H1 (cell line): ENCODE measurements around the gene ADCYAP1. TPM values are rescaled to one million over a fixed set of nuclear protein-coding genes. Genes with fewer than 3 reads are reported as not detected.

Experiments
- CBX5 ChIP-seq: fragments of 300-800, 300-1000 bp; sonication (generic); IDR thresholded peaks from 2 replicates; pipeline ENCODE4 v1.7.1; 2016; ENCODE audit warnings: antibody characterized with exemption, low read length, low read depth
- EP300 ChIP-seq, 2 experiments: IDR thresholded peaks; 1 replicate in 1 of 2; 2 replicates in 1 of 2; pipeline ENCODE4 v1.6.1; 2011 to 2012; ENCODE audit warnings: low read depth in 2 of 2, low read length in 2 of 2, mild to moderate bottlenecking in 2 of 2, borderline replicate concordance in 1 of 2, inconsistent platforms in 1 of 2, moderate library complexity in 1 of 2
- GTF2F1 ChIP-seq: IDR thresholded peaks from 2 replicates; pipeline ENCODE4 v1.6.1; 2012; ENCODE audit warnings: low read depth, low read length, improper control_type of control experiment, borderline replicate concordance
- HDAC6 ChIP-seq: IDR thresholded peaks from one replicate; pipeline ENCODE4 v1.7.1; 2012; ENCODE audit warnings: low read depth, mild to moderate bottlenecking, inconsistent platforms, low read length, moderate library complexity
- POLR2AphosphoS5 ChIP-seq: IDR thresholded peaks from 2 replicates; pipeline ENCODE4 v1.6.1; 2011; ENCODE audit warnings: low read depth, low read length
- RFX5 ChIP-seq: IDR thresholded peaks from 2 replicates; pipeline ENCODE4 v1.6.1; 2011; ENCODE audit warnings: low read depth, low read length, improper control_type of control experiment, borderline replicate concordance
- RXRA ChIP-seq: IDR thresholded peaks from 2 replicates; pipeline ENCODE4 v1.6.1; 2011; ENCODE audit warnings: low read depth, mild to moderate bottlenecking, low read length, moderate library complexity; ENCODE audit not compliant: insufficient read depth
- polyA plus RNA-seq, 7 experiments: library from polyadenylated mRNA; depleted of rRNA in 3 of 7; stranded (reverse) in 5 of 7; unstranded in 2 of 7; fragments of >200 nt in 5 of 7; fragments of 200-250 nt in 2 of 7; gene quantifications; 1 replicate in 5 of 7; 2 replicates in 1 of 7; 4 replicates in 1 of 7; pipeline versions ENCODE4 v1.2.1 to v1.2.3, GENCODE V29; 2011 to 2013; ENCODE audit warnings: missing spikeins in 2 of 7, mixed read lengths in 2 of 7
- total RNA-seq: library from RNA; stranded (reverse); fragmentation: NEBNext Ultra II Directional; extraction: Animal tissue kit (Norgen Biotek cat#: 25700); gene quantifications from 2 replicates; pipeline ENCODE4 v1.2.1, GENCODE V29; 2021

Gene ADCYAP1
- total and polyA plus RNA-seq, 2 of the 8 experiments (the other 6 are each of a cell fraction or from before 2014, with no cell fraction given) = 0.02 TPM; not detected in 1

GRCh38 chr18:875912-876311, 28.8 kb upstream of the ADCYAP1 start (continued):
- TF ChIP-seq CBX5 (no peak), RFX5 (no peak), POLR2AphosphoS5 (no peak), GTF2F1 (no peak), HDAC6 (no peak), RXRA (no peak), EP300 (IDR thresholded peaks at IDR 0.05; ENCODE audit: borderline replicate concordance in 1 of 2, low read depth in 2 of 2, low read length in 2 of 2) (no peak)
- TF ChIP-seq, all 59 proteins: peak for 0
